SK-N-SH treated with all-trans-retinoic acid at 6 μM for 48 hours (cell line): ENCODE results near the gene INIP.

ENCODE experiments used
- ATAC-seq: fragments of 200-7000 bp; cut with Tn5 transposase; 3 replicates; pipeline ENCODE4 v1.9.1; 2020; ENCODE audit warnings: mild to moderate bottlenecking, moderate library complexity
- ARNTL ChIP-seq: fragments of 450-650 bp; formaldehyde crosslinking; IDR thresholded peaks from 2 replicates; pipeline ENCODE4 v1.5.0; 2020; ENCODE audit warnings: low read depth, mild to moderate bottlenecking, moderate library complexity, borderline replicate concordance
- BACH2 ChIP-seq: fragments of 250-450 bp; sonication (Bioruptor Pico); IDR thresholded peaks from 2 replicates; pipeline ENCODE4 v1.9.0; 2021; ENCODE audit warnings: mild to moderate bottlenecking, borderline replicate concordance
- CREB5 ChIP-seq: fragments of 250-450 bp; sonication (Bioruptor Pico); IDR thresholded peaks from 2 replicates; pipeline ENCODE4 v1.5.1; 2020; ENCODE audit warnings: low read depth, mild to moderate bottlenecking, moderate library complexity
- CSDC2 ChIP-seq: fragments of 250-450 bp; sonication (Bioruptor Pico); IDR thresholded peaks from 2 replicates; pipeline ENCODE4 v1.5.0; 2020; ENCODE audit warnings: mild to moderate bottlenecking, moderate library complexity
- CSRNP3 ChIP-seq: fragments of 250-450 bp; sonication (Bioruptor Pico); IDR thresholded peaks from 2 replicates; pipeline ENCODE4 v1.5.1; 2021; ENCODE audit warnings: mild to moderate bottlenecking, moderate library complexity
- GLIS3 ChIP-seq: fragments of 250-450 bp; sonication (Bioruptor Pico); IDR thresholded peaks from 2 replicates; pipeline ENCODE4 v1.5.0; 2020; ENCODE audit warnings: mild to moderate bottlenecking, moderate library complexity
- ISL1 ChIP-seq: fragments of 250-450 bp; sonication (Bioruptor Pico); IDR thresholded peaks from 2 replicates; pipeline ENCODE4 v2.1.2; 2022; ENCODE audit warnings: mild to moderate bottlenecking, moderate library complexity
- OSR1 ChIP-seq: fragments of 250-450 bp; sonication (Bioruptor Pico); IDR thresholded peaks from 2 replicates; pipeline ENCODE4 v1.8.0; 2022; ENCODE audit warnings: moderate library complexity, mild to moderate bottlenecking, inconsistent platforms
- PATZ1 ChIP-seq: fragments of 250-450 bp; sonication (Bioruptor Pico); IDR thresholded peaks from 2 replicates; pipeline ENCODE4 v1.8.0; 2020; ENCODE audit warnings: mild to moderate bottlenecking, moderate library complexity, borderline replicate concordance
- POU6F1 ChIP-seq: fragments of 250-450 bp; sonication (Bioruptor Pico); IDR thresholded peaks from 2 replicates; pipeline ENCODE4 v1.8.0; 2021; ENCODE audit warnings: low read depth, mild to moderate bottlenecking, moderate library complexity, borderline replicate concordance
- RARB ChIP-seq: fragments of 250-450 bp; sonication (Bioruptor Pico); IDR thresholded peaks from 2 replicates; pipeline ENCODE4 v1.8.0; 2021; ENCODE audit warnings: mild to moderate bottlenecking, moderate library complexity
- SNAI2 ChIP-seq: fragments of 250-450 bp; sonication (Bioruptor Pico); IDR thresholded peaks from 2 replicates; pipeline ENCODE4 v1.5.0; 2020; ENCODE audit warnings: mild to moderate bottlenecking, moderate library complexity
- TCF4 ChIP-seq: fragments of 250-450 bp; sonication (Bioruptor Pico); IDR thresholded peaks from 2 replicates; pipeline ENCODE4 v1.8.0; 2021; ENCODE audit warnings: mild to moderate bottlenecking, moderate library complexity, borderline replicate concordance
- TOX ChIP-seq: fragments of 250-450 bp; sonication (Bioruptor Pico); IDR thresholded peaks from 2 replicates; pipeline ENCODE4 v1.8.0; 2021; ENCODE audit warnings: mild to moderate bottlenecking, moderate library complexity, borderline replicate concordance
- TSHZ2 ChIP-seq: fragments of 250-450 bp; sonication (Bioruptor Pico); IDR thresholded peaks from 2 replicates; pipeline ENCODE4 v1.5.0; 2020; ENCODE audit warnings: mild to moderate bottlenecking, moderate library complexity
- ZC3H10 ChIP-seq: fragments of 250-450 bp; sonication (Bioruptor Pico); IDR thresholded peaks from 2 replicates; pipeline ENCODE4 v1.5.1; 2021; ENCODE audit warnings: mild to moderate bottlenecking, moderate library complexity
- ZNF70 ChIP-seq: fragments of 450-650 bp; formaldehyde crosslinking; IDR thresholded peaks from 2 replicates; pipeline ENCODE4 v1.5.0; 2020; ENCODE audit warnings: mild to moderate bottlenecking, moderate library complexity
- ZNF8 ChIP-seq: fragments of 450-650 bp; formaldehyde crosslinking; IDR thresholded peaks from 2 replicates; pipeline ENCODE4 v1.5.0; 2020; ENCODE audit warnings: mild to moderate bottlenecking, moderate library complexity

Gene INIP

DNA sequence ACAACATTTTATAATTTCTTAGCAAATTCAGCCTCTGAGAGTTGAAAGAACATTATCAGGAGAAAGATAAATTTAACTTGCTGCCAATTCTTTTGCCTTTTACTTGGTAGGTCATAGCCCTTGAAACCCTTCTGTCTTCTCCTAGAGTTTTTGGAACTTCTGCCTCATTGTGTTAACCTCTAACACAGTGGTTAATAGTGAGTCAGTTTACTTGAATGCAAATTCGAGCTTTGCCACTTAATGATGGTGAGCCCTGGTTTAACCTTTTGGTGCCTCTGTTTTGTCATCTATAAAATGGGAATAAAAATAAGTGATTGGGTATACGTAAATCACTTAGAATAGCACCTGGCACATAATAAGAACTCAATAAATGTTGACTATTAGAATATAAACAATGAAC lies 1.8 kb upstream of the INIP start:
- no peak for ATAC-seq

DNA sequence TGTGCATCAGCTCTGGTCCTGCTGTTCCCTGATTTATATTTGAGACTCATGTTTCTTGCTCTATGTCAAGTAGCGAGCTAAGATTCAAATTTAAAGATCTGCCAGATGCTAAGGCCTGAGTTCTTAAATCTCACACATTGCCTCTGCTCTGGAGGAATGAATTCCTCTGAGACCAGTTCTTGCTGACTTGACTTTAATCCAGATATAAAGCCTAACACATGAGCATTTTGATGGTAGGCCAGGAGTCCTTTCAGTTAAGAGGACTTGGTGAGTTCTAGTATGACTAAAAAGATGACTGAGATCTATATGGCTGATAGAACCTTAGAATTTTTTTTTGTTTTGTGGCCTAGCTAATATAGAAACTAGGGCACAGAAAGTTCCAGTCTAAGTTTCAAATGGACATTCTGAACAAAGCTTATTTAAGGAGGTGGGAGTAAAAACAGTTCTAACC lies 1.3 kb upstream of the INIP start:
- ATAC-seq, result no peak
- no peak for TF ChIP-seq GLIS3
- TF ChIP-seq TOX (CRISPR knock-in tag), result no peak
- no peak for TF ChIP-seq ZNF70 (CRISPR knock-in tag)
- no peak for TF ChIP-seq CREB5 (CRISPR knock-in tag)
- no peak for TF ChIP-seq TCF4 (CRISPR knock-in tag)
- TF ChIP-seq OSR1 (CRISPR knock-in tag), result no peak
- TF ChIP-seq ISL1 (CRISPR knock-in tag), result no peak
- no peak for TF ChIP-seq POU6F1 (CRISPR knock-in tag)
- no peak for TF ChIP-seq CSDC2 (CRISPR knock-in tag)
- no peak for TF ChIP-seq ARNTL (CRISPR knock-in tag)
- no peak for TF ChIP-seq TSHZ2
- TF ChIP-seq PATZ1 (CRISPR knock-in tag), result no peak
- no peak for TF ChIP-seq ZC3H10 (CRISPR knock-in tag)
- TF ChIP-seq ZNF8, result no peak
- no peak for TF ChIP-seq RARB (CRISPR knock-in tag)
- TF ChIP-seq SNAI2, result no peak

More for the DNA sequence above, 1.8 kb upstream of the INIP start:
- TF ChIP-seq POU6F1 (CRISPR knock-in tag) (no peak), ISL1 (CRISPR knock-in tag) (no peak), CSRNP3 (no peak), SNAI2 (no peak), BACH2 (CRISPR knock-in tag) (no peak), ZNF8 (no peak), TSHZ2 (no peak), OSR1 (CRISPR knock-in tag) (no peak)
